D721Med (cell line): ENCODE results near the gene RNF112.
A peak's percentile ranks its signal among the peaks of the same experiment; 100 is the strongest.
"Not testable (repeated sequence)": the region's sequence is repeated elsewhere in the genome, so short reads cannot be mapped to it uniquely, and the experiment has no call there.

Experiments
- DNase-seq: peaks from one replicate; pipeline ENCODE4 v3.0.0; 2011; ENCODE audit warnings: low spot score; ENCODE audit not compliant: insufficient read length
- FAIRE-seq: peaks from 2 replicates; lab custom pipeline; 2011; peaks lifted over from hg19 to GRCh38; lab: Jason Lieb, UNC
- TF ChIP-seq, protein P1 (sequence below): IDR thresholded peaks from 2 replicates; pipeline ENCODE4 v1.5.1; 2012; ENCODE audit warnings: mild to moderate bottlenecking, control low read depth; ENCODE audit not compliant: insufficient read depth; ENCODE audit errors: missing control alignments

Gene RNF112

DNA sequence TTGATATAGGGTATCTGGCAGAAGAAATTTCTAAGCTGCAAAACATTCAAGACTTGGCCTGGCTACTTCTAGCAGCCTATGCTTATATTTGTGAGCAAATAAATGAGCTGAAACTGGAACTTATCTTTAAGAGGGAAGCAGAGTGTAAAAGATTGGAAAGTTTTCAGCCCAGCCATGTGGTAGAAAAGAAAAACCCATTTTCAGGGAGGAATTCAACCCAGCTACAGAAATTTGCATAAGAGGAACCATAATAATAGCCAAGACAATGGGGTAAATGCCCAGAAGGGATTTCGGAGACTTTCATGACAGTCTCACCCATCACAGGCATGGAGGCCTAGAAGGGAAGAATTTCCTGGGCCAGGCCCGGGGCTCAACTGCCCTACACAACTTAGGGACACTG lies 31.7 kb downstream of the RNF112 start:
- no peak for FAIRE-seq
- TF ChIP-seq, protein P1, sequence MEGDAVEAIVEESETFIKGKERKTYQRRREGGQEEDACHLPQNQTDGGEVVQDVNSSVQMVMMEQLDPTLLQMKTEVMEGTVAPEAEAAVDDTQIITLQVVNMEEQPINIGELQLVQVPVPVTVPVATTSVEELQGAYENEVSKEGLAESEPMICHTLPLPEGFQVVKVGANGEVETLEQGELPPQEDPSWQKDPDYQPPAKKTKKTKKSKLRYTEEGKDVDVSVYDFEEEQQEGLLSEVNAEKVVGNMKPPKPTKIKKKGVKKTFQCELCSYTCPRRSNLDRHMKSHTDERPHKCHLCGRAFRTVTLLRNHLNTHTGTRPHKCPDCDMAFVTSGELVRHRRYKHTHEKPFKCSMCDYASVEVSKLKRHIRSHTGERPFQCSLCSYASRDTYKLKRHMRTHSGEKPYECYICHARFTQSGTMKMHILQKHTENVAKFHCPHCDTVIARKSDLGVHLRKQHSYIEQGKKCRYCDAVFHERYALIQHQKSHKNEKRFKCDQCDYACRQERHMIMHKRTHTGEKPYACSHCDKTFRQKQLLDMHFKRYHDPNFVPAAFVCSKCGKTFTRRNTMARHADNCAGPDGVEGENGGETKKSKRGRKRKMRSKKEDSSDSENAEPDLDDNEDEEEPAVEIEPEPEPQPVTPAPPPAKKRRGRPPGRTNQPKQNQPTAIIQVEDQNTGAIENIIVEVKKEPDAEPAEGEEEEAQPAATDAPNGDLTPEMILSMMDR: no peak

DNA sequence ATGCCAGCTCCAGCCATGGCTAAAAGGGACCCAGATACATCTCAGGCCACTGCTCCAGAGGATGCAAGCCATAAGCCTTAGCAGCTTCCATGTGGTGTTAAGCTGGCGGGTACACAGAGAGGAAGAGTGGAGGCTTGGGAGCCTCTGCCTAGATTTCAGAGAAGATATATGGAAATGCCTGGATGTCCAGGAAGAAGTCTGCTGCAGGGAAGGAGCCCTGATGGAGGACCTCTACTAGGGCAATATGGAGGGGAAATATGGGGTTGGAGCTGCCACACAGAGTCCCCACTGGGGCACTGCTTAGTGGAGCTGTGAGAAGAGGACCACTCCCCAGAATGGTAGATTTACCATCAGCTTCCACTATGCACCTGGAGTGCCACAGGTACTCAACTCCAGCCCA lies 32.1 kb downstream of the RNF112 start:
- TF ChIP-seq, protein P1: no peak
- FAIRE-seq (no peak), DNase-seq (no peak)

More for the DNA sequence above, 31.7 kb downstream of the RNF112 start:
- no peak for DNase-seq

DNA sequence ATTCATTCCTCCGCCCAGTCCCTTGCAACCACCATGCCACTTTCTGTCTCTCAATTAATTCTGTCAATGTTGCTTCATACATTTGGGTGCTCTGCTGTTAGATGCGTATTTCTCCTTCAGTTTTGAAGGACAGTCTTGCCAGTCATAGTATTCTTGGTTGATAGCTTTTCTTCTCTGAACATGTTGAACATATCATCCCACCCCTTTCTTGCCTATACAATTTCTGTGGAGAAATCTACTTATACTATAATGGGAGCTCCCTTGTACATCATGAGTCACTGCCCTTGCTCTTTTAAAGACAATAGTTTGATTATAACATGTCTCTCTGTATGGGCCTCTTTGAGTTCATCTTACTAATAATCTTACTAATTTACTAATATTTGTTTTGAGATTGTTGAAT lies 34.1 kb downstream of the RNF112 start:
- TF ChIP-seq, protein P1: no peak
- FAIRE-seq (no peak), DNase-seq (no peak)

DNA sequence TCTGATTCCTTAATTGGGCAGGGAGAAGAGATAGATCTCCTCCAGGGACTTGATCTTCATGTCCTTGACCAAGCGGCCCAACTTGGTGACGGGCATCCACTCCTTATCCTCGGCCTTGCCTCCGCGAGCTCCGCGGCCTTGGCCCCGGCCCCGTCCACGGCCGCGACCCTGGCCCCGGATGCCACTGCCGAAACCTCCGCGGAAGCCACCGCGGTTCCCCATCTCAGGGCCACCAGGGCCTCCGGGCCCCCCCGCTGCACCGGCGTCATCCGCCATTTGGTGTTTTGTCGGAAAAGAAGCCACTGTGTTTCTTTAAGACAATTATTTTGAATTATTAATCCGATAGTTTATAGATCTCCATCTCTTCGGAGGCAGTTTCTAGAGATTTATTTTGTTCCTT lies 35.5 kb downstream of the RNF112 start:
- not testable (repeated sequence) for DNase-seq, FAIRE-seq

DNA sequence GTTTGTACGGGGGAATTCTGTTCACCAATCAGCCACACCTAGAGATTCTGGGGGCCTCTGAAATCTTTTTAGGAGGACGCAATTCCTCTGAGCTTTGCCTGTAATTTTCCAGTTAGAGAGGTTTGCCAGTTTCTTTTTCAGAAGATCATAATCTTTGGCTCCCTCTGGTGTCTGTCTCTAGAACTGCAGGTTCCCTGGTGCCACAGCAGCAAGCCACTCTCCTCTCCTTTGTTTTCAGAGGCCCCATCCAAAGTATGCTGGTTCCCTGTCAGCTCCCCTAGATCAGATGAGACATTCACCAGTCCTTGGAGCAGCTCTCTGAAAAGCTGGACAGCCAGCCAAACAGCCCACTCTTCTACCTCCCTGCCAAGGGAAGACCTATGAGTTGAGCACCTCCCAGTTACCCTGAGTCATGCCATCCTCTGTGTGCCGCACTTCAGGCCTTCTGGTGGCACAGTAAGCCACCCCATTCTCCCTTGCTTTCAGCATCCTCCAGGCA lies 36.1 kb downstream of the RNF112 start:
- TF ChIP-seq, protein P1: peak; percentile 57
- FAIRE-seq (peak; percentile 11), DNase-seq (peak; percentile 74)

DNA sequence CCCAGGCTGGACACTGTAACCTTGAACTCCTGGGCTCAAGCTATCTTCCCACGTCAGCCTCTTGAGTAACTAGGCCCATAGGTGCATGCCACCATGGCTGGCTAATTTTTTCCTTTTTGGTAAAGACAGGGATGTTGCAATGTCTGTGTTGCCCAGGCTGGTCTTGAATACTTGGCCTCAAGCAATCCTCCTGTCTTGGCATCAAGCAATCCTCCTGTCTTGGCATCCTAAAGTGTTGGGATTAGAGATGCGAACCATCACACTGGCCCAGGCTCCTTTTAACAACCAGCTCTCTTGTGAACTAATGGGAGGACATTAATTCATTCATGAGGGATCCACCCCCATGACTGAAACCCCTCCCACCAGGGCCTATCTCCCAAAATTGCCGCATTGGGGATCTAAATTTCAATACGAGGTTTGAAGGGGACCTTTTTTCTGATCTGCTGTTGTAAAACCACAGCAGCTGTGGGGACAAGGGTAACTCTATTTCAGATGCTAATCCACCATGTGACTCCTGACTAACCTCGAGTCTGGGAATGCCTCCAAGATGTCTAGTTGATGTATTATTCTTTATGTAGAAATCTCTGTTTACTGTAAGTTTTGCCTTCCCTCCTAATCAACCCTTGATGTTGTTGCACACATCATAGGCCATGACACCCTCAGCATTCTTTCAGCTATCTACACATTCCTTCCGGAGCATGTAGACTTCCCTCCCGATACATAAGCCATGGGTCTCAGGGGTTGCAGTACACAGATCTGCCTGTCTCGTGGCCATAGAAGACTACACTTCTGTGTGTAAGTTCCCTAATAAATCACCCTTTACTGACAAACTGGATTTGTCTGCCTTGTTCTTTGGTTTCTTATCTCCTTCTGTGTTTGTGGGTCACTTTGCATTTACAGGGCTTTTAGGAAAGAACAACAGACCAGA lies 37.6 kb downstream of the RNF112 start:
- no peak for FAIRE-seq
- TF ChIP-seq, protein P1: no peak
- no peak for DNase-seq

DNA sequence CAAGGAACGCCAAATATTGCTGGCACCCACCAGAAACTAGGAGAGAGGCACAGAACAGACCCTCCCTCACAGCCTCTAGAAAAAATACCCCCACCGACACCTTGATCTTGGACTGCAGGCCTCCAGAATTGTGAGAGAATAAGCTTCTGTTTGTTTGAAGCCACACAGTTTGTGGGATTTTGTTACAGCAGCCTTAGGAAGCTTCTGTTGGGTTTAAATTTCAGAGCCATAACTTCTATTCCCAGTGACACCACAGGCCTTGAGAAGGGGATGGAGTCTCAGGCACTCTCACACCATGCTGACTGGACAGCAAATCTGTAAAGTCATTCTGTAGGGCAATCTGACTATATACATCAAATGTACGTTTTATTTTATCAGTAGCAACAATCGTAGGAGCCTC lies 38.6 kb downstream of the RNF112 start:
- DNase-seq (no peak), FAIRE-seq (no peak)
- TF ChIP-seq, protein P1: no peak
